ENCODE data around the gene NTN5. TPM values are rescaled to one million over a fixed set of nuclear protein-coding genes. Genes with fewer than 3 reads are reported as not detected.

NTN5 gene
- total RNA-seq, 4 donors from 2014 or later = 0.64 to 2.2 (median 1.3) TPM

DNA sequence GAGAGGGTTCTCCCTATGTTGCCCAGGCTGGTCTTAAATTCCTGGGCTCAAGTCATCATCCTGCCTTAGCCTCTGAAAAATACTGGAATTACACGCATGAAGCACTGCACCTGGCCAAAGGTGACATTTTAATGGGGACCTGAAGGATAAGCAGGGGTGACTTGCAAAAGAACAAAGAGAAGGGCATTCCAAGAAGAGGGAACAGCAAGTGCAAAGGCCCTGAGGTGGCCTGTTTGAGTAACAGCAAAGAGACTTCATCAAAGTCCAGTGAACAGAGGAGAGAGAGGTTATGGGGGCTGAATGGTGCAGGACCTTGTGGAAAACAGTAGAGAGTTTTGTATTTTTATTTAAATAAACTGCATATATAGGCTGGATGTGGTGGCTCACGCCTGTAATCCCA is 31.0 kb downstream of the NTN5 start:
- no peak for DNase-seq (ENCODE audit: low spot score in 2 of 2)
- Histone ChIP-seq H3K27me3 (no peaks in the 10 kb centered on the region), H3K4me3 (no peak overlapping the region), H3K4me1 (peaks cover 39% of the 10 kb centered on the region), H3K27ac (no peak overlapping the region), H3K9me3 (no peaks in the 10 kb centered on the region), H3K36me3 (no peaks in the 10 kb centered on the region)
- 98% methylated on average over 2 of the region's 2 CpGs for WGBS
- TF ChIP-seq, protein P1, sequence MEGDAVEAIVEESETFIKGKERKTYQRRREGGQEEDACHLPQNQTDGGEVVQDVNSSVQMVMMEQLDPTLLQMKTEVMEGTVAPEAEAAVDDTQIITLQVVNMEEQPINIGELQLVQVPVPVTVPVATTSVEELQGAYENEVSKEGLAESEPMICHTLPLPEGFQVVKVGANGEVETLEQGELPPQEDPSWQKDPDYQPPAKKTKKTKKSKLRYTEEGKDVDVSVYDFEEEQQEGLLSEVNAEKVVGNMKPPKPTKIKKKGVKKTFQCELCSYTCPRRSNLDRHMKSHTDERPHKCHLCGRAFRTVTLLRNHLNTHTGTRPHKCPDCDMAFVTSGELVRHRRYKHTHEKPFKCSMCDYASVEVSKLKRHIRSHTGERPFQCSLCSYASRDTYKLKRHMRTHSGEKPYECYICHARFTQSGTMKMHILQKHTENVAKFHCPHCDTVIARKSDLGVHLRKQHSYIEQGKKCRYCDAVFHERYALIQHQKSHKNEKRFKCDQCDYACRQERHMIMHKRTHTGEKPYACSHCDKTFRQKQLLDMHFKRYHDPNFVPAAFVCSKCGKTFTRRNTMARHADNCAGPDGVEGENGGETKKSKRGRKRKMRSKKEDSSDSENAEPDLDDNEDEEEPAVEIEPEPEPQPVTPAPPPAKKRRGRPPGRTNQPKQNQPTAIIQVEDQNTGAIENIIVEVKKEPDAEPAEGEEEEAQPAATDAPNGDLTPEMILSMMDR (IDR thresholded peaks at IDR 0.05) = no peak
- TF ChIP-seq EP300 (IDR thresholded peaks at IDR 0.05) (no peak), POLR2AphosphoS5 (IDR thresholded peaks at IDR 0.05) (no peak), POLR2A (IDR thresholded peaks at IDR 0.05) (no peak)

GRCh38 chr19:48639483-48640375 is 33.1 kb downstream of the NTN5 start:
- Histone ChIP-seq H3K27me3 (no peaks in the 10 kb centered on the region), H3K9me3 (no peaks in the 10 kb centered on the region), H3K27ac (no peak overlapping the region), H3K36me3 (no peaks in the 10 kb centered on the region), H3K4me1 (peaks cover 36% of the 10 kb centered on the region), H3K4me3 (peak overlapping the region; percentile 7)
- 68% methylated on average over 33 of the region's 33 CpGs for WGBS
- no peak for TF ChIP-seq EP300 (IDR thresholded peaks at IDR 0.05)
- peak in 1 of 2 donors; percentile 71 for DNase-seq (ENCODE audit: low spot score in 2 of 2)

GRCh38 chr19:48638831-48639381 is 33.9 kb downstream of the NTN5 start:
- Histone ChIP-seq H3K36me3 (no peaks in the 10 kb centered on the region), H3K4me1 (peaks cover 40% of the 10 kb centered on the region), H3K9me3 (no peaks in the 10 kb centered on the region), H3K27me3 (no peaks in the 10 kb centered on the region), H3K27ac (peak overlapping the region; percentile 94), H3K4me3 (peak overlapping the region; percentile 82)
- DNase-seq (ENCODE audit: low spot score in 2 of 2) = peak in 1 of 2 donors; percentile 67
- 72% methylated on average over 16 of the region's 16 CpGs for WGBS
- TF ChIP-seq POLR2AphosphoS5 (IDR thresholded peaks at IDR 0.05) (no peak), POLR2A (IDR thresholded peaks at IDR 0.05) (no peak), EP300 (IDR thresholded peaks at IDR 0.05) (no peak)
- TF ChIP-seq, protein P1 (IDR thresholded peaks at IDR 0.05) = no peak

- whole genome bisulfite sequencing = 5% methylated on average over 29 of the region's 29 CpGs
- Histone ChIP-seq H3K36me3 (peaks cover under 1% of the 10 kb centered on the region), H3K27me3 (no peaks in the 10 kb centered on the region), H3K4me1 (peaks cover 47% of the 10 kb centered on the region), H3K9me3 (no peaks in the 10 kb centered on the region), H3K27ac (peak overlapping the region; percentile 94), H3K4me3 (peak overlapping the region; percentile 82)
- TF ChIP-seq EP300 (IDR thresholded peaks at IDR 0.05) (no peak), POLR2AphosphoS5 (IDR thresholded peaks at IDR 0.05) (no peak), POLR2A (IDR thresholded peaks at IDR 0.05) (peak in 1 of 2 donors; percentile 31)
- TF ChIP-seq, protein P1 (IDR thresholded peaks at IDR 0.05) = peak in 1 of 2 donors; percentile 8
- DNase-seq (ENCODE audit: low spot score in 2 of 2) = peak; percentile 92 to 93
Measured at GRCh38 chr19:48637948-48638830, 34.6 kb downstream of the NTN5 start.

DNA sequence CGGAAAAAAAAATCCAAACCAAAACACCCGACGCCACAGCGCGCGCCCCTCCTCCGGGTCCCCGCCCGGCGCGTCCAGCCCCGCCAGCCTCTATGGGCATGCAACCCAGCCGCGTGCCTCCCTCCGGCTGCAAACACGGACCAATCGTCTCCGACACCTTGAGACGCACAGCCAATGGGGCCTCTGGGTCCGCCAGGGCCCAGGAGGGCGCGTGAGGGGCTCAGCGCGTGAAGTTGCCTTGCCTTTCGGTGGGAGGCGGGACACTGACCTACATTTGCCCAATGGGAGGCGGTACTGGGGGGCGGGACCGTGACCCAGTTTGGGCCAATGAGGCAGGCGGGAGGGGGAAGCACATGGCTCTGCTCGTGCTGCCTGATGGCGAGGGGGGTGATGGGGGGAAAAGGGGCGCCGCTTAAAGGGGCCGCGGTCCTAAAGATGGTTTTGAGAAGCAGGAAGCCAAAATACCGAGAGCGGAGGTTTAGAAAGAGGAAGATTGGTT is 35.3 kb downstream of the NTN5 start:
- Histone ChIP-seq H3K9me3 (no peaks in the 10 kb centered on the region), H3K36me3 (peaks cover 6% of the 10 kb centered on the region), H3K4me1 (peaks cover 54% of the 10 kb centered on the region), H3K27me3 (no peaks in the 10 kb centered on the region), H3K4me3 (peak overlapping the region; percentile 82), H3K27ac (peak overlapping the region; percentile 94)
- no peak for TF ChIP-seq POLR2A (IDR thresholded peaks at IDR 0.05)
- TF ChIP-seq POLR2AphosphoS5 (IDR thresholded peaks at IDR 0.05) = peak in 2 of 3 donors; percentile 56 to 83
- TF ChIP-seq, protein P1 (IDR thresholded peaks at IDR 0.05) = no peak
- peak; percentile 100 for DNase-seq (ENCODE audit: low spot score in 2 of 2)
- under 1% methylated on average over 12 of the region's 38 CpGs for WGBS

Data from suprapubic skin (tissue), 4 donors.